HFF-Myc (cell line): ENCODE data around the gene ANKS1A.
A peak's percentile ranks its signal among the peaks of the same experiment; 100 is the strongest.
"Not testable (repeated sequence)": the region's sequence is repeated elsewhere in the genome, so short reads cannot be mapped to it uniquely, and the experiment has no call there.

Experiments used
- DNase-seq: peaks from one replicate; pipeline ENCODE4 v3.0.0-alpha.2; 2011; ENCODE audit warnings: low read depth; ENCODE audit errors: extremely low read depth
- H3K4me3 ChIP-seq: replicated peaks from 2 replicates; pipeline ENCODE4 v1.5.1; 2011; ENCODE audit warnings: low read depth, mild to moderate bottlenecking, control low read depth, low read length
- TF ChIP-seq, protein P1 (sequence below): IDR thresholded peaks from 2 replicates; pipeline ENCODE4 v1.5.1; 2012; ENCODE audit warnings: mild to moderate bottlenecking, low read depth, low read length, control low read depth; ENCODE audit errors: missing control alignments

Gene ANKS1A

DNA sequence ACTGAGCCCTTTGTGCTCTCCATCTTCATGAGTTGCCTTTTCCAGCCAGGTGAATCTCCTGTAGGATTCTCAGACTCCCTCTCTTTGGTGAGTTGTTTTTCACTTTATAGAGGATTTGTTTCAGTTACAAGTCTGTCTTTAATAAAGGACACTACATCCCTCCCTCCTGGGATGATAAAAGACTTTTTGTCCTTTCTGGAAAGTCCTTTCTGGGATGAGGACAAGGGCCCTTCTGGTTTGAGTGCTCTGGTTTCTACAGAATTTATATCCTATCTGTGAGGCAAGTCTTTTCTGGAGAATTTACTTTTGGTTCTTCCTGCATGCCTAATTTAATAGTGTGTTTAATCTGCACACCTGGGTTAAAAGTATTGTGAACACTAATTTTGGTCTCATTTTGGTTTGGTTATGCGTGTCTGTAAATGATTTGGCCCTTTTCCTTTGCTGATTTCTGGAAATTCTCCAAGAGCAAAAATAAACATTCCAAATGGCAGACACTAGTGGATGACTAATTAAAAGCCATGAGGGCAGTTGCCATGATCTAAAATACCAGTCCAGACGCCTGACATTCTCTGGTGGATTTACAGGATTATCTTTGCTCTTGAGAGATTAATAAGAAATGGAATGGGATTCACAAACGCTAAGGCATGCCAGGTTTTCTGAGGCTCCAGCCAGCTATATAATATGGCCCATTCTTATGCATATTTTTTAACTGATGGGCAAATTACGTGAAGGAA lies 207.2 kb downstream of the ANKS1A start:
- peak; percentile 59 for DNase-seq
- TF ChIP-seq, protein P1, sequence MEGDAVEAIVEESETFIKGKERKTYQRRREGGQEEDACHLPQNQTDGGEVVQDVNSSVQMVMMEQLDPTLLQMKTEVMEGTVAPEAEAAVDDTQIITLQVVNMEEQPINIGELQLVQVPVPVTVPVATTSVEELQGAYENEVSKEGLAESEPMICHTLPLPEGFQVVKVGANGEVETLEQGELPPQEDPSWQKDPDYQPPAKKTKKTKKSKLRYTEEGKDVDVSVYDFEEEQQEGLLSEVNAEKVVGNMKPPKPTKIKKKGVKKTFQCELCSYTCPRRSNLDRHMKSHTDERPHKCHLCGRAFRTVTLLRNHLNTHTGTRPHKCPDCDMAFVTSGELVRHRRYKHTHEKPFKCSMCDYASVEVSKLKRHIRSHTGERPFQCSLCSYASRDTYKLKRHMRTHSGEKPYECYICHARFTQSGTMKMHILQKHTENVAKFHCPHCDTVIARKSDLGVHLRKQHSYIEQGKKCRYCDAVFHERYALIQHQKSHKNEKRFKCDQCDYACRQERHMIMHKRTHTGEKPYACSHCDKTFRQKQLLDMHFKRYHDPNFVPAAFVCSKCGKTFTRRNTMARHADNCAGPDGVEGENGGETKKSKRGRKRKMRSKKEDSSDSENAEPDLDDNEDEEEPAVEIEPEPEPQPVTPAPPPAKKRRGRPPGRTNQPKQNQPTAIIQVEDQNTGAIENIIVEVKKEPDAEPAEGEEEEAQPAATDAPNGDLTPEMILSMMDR: no peak
- H3K4me3 ChIP-seq: no peak overlapping the region

DNA sequence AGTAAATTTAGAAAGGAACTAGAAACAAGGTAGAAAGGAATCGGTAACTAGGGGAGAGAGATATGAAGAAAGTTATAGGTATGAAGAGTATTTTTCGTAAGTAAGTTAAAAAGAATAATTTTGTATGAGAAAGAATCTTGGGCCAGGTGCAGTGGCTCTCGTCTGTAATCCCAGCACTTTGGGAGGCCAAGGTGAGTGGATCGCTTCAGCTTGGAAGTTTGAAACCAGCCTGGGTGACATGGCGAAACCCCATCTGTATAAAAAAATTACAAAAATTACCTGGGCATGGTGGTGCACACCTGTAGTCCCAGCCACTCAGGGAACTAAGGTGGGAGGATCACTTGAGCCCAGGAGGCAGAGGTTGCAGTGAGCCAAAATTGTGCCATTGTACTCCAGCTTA lies 210.1 kb downstream of the ANKS1A start:
- TF ChIP-seq, protein P1: no peak
- no peak overlapping the region for H3K4me3 ChIP-seq
- no peak for DNase-seq

DNA sequence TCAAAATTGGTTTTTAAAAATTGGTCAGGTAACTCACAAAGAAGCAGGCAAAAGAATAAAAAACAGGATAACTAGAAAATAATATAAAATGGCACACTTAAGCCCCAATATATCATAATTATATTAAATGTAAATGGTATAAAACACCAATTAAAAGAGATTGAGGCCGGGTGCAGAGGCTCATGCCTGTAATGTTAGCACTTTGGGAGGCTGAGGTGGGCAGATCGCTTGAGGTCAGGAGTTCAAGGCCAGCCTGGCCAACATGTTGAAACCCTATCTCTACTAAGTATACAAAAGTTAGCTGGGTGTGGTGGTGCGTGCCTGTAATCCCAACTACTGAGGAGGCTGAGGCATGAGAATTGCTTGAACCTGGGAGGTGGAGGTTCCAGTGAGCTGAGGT lies 216.0 kb downstream of the ANKS1A start:
- TF ChIP-seq, protein P1: no peak
- no peak for DNase-seq
- H3K4me3 ChIP-seq: no peak overlapping the region

DNA sequence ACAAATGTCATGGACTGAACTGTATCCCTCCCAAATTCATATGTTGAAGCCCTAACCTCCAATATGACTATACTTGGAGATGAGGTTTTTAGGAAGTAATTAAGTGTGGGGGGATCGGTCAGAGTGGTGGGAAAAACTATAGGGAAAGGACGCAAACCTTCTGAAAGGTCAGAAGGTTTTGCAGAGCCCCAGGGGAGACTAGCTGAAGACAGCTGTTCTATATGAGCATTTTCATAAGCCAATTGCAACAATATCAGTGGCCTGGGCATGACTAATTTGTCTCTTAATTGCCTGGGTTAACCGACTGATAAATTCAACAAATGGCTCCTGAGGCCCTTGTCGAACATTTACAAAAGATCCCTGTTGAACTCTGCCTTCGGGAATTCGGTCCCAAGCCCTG lies 217.0 kb downstream of the ANKS1A start:
- H3K4me3 ChIP-seq, DNase-seq: not testable (repeated sequence)

DNA sequence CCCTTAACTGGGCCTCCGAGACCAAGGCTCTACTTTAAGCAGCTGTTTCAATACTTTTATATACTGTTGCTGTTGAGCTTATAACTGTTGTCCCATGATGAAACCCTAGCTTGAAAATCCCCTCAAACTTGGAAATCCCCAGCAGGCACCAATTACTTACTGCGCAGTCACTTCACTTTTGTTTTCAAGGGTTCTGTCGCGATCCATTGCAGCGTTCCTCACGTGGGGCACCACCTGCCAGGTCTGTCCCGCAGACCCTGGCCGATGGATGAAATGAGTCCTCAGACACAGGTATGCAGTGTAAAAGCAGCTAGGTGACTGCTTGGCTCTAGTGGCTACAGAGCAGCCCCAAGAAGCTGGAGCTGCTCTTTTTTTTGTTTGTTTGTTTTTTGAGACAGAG lies 218.2 kb downstream of the ANKS1A start:
- DNase-seq, H3K4me3 ChIP-seq: not testable (repeated sequence)

DNA sequence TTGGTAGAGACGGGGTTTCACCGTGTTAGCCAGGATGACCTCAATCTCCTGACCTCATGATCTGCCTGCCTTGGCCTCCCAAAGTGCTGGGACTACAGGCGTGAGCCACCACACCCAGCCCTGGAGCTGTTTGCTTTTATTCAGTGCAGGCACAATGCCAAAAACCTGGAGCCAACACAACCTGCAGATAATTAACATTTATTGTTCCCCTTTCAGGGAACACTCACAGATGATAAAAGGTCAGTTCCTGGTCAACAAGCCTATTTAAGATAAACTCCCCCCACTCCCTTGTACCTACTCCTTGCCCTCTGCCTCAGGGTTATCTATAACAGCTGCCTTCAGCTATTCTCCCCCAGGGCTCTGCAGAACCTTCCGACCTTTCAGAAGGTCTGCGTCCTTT lies 218.7 kb downstream of the ANKS1A start:
- DNase-seq, H3K4me3 ChIP-seq: not testable (repeated sequence)

DNA sequence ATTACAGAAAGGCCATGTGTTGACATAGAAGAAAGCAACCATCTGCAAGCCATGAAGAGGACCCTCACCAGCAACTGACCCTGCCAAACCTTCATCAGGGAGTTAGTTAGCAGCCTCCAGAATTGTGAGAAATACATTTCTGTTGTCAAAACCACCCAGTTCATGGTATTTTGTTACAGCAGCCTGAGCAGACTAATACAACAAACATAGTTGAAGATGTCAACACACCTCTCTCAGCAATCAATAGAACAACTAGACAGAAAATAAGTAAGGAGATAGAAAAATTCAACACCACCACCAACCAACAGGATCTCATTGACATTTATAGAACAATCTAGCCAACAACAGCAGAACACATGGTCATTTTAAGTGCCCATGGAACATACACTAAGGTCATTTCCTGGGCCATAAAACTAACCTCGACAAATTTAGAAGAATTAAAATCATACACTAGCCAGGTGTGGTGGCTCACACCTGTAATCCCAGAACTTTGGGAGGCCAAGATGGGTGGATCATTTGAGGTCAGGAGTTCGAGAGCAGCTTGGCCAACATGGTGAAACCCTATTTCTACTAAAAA lies 219.3 kb downstream of the ANKS1A start:
- DNase-seq: no peak
- TF ChIP-seq, protein P1: no peak

DNA sequence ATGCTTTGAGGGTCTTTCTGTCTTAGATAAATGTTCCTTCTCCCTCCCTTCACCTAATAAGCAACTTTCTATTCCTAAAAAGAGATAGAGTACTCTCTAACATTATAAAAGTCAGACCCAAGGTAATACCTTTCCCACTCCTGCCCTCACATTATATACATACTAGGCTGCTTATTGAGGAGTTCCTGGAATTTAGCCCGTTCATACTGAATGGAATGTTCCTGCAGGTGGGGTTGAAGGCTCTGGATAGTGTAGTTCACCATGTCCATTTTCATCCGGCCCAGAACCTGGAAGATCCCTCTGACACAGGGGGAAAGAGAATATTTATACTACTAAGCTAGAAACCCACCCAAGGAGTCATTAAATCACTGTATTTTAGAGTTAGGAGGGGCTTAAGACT lies 231.7 kb downstream of the ANKS1A start:
- TF ChIP-seq, protein P1: no peak
- DNase-seq: no peak
- H3K4me3 ChIP-seq: no peak overlapping the region

More for the DNA sequence above, 219.3 kb downstream of the ANKS1A start:
- H3K4me3 ChIP-seq: no peak overlapping the region
